SK-N-SH treated with all-trans-retinoic acid at 6 μM for 48 hours (cell line): ENCODE data around the gene MYO5B.

Experiments
- ISL1 ChIP-seq: fragments of 250-450 bp; sonication (Bioruptor Pico); IDR thresholded peaks from 2 replicates; pipeline ENCODE4 v2.1.2; 2022; ENCODE audit warnings: mild to moderate bottlenecking, moderate library complexity
- ZFP30 ChIP-seq: fragments of 450-650 bp; formaldehyde crosslinking; IDR thresholded peaks from 2 replicates; pipeline ENCODE4 v1.5.0; 2022; ENCODE audit warnings: mild to moderate bottlenecking, moderate library complexity
- TF ChIP-seq, protein P1 (sequence below): fragments of 250-450 bp; sonication (Bioruptor Pico); IDR thresholded peaks from 2 replicates; pipeline ENCODE4 v1.8.0; 2020; ENCODE audit warnings: mild to moderate bottlenecking, moderate library complexity, borderline replicate concordance
- TF ChIP-seq, protein P2 (sequence below): fragments of 250-450 bp; sonication (Bioruptor Pico); IDR thresholded peaks from 2 replicates; pipeline ENCODE4 v1.5.1; 2020; ENCODE audit warnings: low read depth, mild to moderate bottlenecking, moderate library complexity

DNA sequence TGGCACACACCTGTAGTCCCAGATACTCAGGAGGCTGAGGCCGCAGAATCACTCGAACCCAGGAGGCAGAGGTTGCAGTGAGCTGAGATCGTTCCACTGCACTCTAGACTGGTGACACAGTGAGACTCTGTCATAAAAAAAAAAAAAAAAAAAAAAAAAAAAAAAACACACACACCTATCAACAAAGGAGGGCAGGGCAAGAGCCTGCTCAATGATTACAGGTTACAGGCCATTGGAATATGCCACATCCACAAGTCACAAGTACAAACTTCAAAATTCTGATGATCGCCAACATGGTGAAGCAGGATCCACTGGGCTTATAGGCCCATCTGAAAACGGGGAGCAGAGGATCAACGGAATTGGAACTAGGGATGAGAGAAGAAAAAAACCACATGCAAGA, 6.3 kb downstream of the MYO5B start:
- TF ChIP-seq, protein P1, sequence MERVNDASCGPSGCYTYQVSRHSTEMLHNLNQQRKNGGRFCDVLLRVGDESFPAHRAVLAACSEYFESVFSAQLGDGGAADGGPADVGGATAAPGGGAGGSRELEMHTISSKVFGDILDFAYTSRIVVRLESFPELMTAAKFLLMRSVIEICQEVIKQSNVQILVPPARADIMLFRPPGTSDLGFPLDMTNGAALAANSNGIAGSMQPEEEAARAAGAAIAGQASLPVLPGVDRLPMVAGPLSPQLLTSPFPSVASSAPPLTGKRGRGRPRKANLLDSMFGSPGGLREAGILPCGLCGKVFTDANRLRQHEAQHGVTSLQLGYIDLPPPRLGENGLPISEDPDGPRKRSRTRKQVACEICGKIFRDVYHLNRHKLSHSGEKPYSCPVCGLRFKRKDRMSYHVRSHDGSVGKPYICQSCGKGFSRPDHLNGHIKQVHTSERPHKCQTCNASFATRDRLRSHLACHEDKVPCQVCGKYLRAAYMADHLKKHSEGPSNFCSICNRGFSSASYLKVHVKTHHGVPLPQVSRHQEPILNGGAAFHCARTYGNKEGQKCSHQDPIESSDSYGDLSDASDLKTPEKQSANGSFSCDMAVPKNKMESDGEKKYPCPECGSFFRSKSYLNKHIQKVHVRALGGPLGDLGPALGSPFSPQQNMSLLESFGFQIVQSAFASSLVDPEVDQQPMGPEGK, result no peak
- TF ChIP-seq, protein P2, sequence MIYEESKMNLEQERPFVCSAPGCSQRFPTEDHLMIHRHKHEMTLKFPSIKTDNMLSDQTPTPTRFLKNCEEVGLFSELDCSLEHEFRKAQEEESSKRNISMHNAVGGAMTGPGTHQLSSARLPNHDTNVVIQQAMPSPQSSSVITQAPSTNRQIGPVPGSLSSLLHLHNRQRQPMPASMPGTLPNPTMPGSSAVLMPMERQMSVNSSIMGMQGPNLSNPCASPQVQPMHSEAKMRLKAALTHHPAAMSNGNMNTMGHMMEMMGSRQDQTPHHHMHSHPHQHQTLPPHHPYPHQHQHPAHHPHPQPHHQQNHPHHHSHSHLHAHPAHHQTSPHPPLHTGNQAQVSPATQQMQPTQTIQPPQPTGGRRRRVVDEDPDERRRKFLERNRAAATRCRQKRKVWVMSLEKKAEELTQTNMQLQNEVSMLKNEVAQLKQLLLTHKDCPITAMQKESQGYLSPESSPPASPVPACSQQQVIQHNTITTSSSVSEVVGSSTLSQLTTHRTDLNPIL, result no peak
- TF ChIP-seq ZFP30 (CRISPR knock-in tag) (no peak), ISL1 (CRISPR knock-in tag) (no peak)
